KMS-11 (cell line): ENCODE measurements around the gene DXO.
"Not testable (repeated sequence)": the region's sequence is repeated elsewhere in the genome, so short reads cannot be mapped to it uniquely, and the experiment has no call there.

Experiments
- H2AFZ ChIP-seq: fragments of 200-600 bp; sonication (generic); 2 replicates; pipeline ENCODE4 v1.6.1; 2016; ENCODE audit warnings: antibody characterized with exemption, mixed run types, low read depth
- H3K27ac ChIP-seq: fragments of 200-600 bp; sonication (generic); 2 replicates; pipeline ENCODE4 v1.6.1; 2016; ENCODE audit warnings: mild to moderate bottlenecking, mixed run types
- H3K27me3 ChIP-seq: fragments of 200-600 bp; sonication (generic); 2 replicates; pipeline ENCODE4 v1.6.1; 2017; ENCODE audit warnings: mild to moderate bottlenecking, low read depth, mixed run types, moderate library complexity; ENCODE audit not compliant: insufficient read depth
- H3K36me3 ChIP-seq: fragments of 200-600 bp; sonication (generic); 2 replicates; pipeline ENCODE4 v1.6.1; 2017; ENCODE audit warnings: mild to moderate bottlenecking, mixed run types; ENCODE audit not compliant: insufficient read depth
- H3K4me1 ChIP-seq: fragments of 200-600 bp; sonication (generic); 2 replicates; pipeline ENCODE4 v1.6.1; 2016; ENCODE audit warnings: mild to moderate bottlenecking, low read depth, mixed run types; ENCODE audit not compliant: poor library complexity, severe bottlenecking
- H3K4me2 ChIP-seq: fragments of 200-600 bp; sonication (generic); 2 replicates; pipeline ENCODE4 v1.7.0; 2016; ENCODE audit warnings: mild to moderate bottlenecking, mixed run types
- H3K4me3 ChIP-seq: fragments of 200-600 bp; sonication (generic); IDR thresholded peaks from 2 replicates; pipeline ENCODE4 v1.6.1; 2017; ENCODE audit warnings: low read depth, low read length, mixed read lengths; ENCODE audit not compliant: insufficient read depth
- H3K79me2 ChIP-seq: fragments of 200-600 bp; sonication (generic); 2 replicates; pipeline ENCODE4 v1.6.1; 2016; ENCODE audit warnings: low read depth, mixed run types; ENCODE audit not compliant: insufficient read depth
- H3K9ac ChIP-seq: fragments of 200-600 bp; sonication (generic); 2 replicates; pipeline ENCODE4 v1.6.1; 2016; ENCODE audit warnings: mild to moderate bottlenecking, mixed run types
- H4K20me1 ChIP-seq: fragments of 200-600 bp; sonication (generic); 2 replicates; pipeline ENCODE4 v1.6.1; 2016; ENCODE audit warnings: mild to moderate bottlenecking, mixed run types; ENCODE audit not compliant: insufficient read depth

DXO gene

GRCh38 chr6:32005991-32006529 is 34.1 kb upstream of the DXO start:
- not testable (repeated sequence) for H3K36me3 ChIP-seq, H3K9ac ChIP-seq, H3K4me1 ChIP-seq, H2AFZ ChIP-seq, H4K20me1 ChIP-seq, H3K4me2 ChIP-seq, H3K27me3 ChIP-seq, H3K27ac ChIP-seq, H3K4me3 ChIP-seq, H3K79me2 ChIP-seq

- H3K27me3 ChIP-seq, H3K9ac ChIP-seq, H3K4me3 ChIP-seq, H3K27ac ChIP-seq, H3K4me1 ChIP-seq, H3K36me3 ChIP-seq, H3K79me2 ChIP-seq, H3K4me2 ChIP-seq, H2AFZ ChIP-seq, H4K20me1 ChIP-seq: not testable (repeated sequence)
Observed at GRCh38 chr6:32005538-32005880, 33.6 kb upstream of the DXO start.

GRCh38 chr6:32004864-32005537 is 33.1 kb upstream of the DXO start:
- H3K4me2 ChIP-seq, H3K27me3 ChIP-seq, H3K4me1 ChIP-seq, H3K27ac ChIP-seq, H3K79me2 ChIP-seq, H3K4me3 ChIP-seq, H4K20me1 ChIP-seq, H3K9ac ChIP-seq, H2AFZ ChIP-seq, H3K36me3 ChIP-seq: not testable (repeated sequence)

GRCh38 chr6:32004393-32004792 is 32.5 kb upstream of the DXO start:
- H2AFZ ChIP-seq, H4K20me1 ChIP-seq, H3K4me3 ChIP-seq, H3K27me3 ChIP-seq, H3K27ac ChIP-seq, H3K79me2 ChIP-seq, H3K4me2 ChIP-seq, H3K9ac ChIP-seq, H3K36me3 ChIP-seq, H3K4me1 ChIP-seq: not testable (repeated sequence)

- not testable (repeated sequence) for H3K4me2 ChIP-seq, H3K36me3 ChIP-seq, H3K27me3 ChIP-seq, H3K27ac ChIP-seq, H4K20me1 ChIP-seq, H2AFZ ChIP-seq, H3K4me1 ChIP-seq, H3K9ac ChIP-seq, H3K4me3 ChIP-seq, H3K79me2 ChIP-seq
Observed at GRCh38 chr6:32003301-32003700, 31.4 kb upstream of the DXO start.

- not testable (repeated sequence) for H3K9ac ChIP-seq, H3K27ac ChIP-seq, H3K4me2 ChIP-seq, H3K79me2 ChIP-seq, H3K4me3 ChIP-seq, H3K27me3 ChIP-seq, H3K4me1 ChIP-seq, H4K20me1 ChIP-seq, H2AFZ ChIP-seq, H3K36me3 ChIP-seq
Observed at GRCh38 chr6:32002546-32003268, 30.8 kb upstream of the DXO start.

GRCh38 chr6:31996385-31996784 is 24.4 kb upstream of the DXO start:
- not testable (repeated sequence) for H3K36me3 ChIP-seq, H4K20me1 ChIP-seq, H3K27me3 ChIP-seq, H3K4me2 ChIP-seq, H3K4me3 ChIP-seq, H3K9ac ChIP-seq, H3K27ac ChIP-seq, H3K4me1 ChIP-seq, H2AFZ ChIP-seq, H3K79me2 ChIP-seq

GRCh38 chr6:31994421-31994820 is 22.5 kb upstream of the DXO start:
- H2AFZ ChIP-seq, H3K36me3 ChIP-seq, H3K27ac ChIP-seq, H3K9ac ChIP-seq, H3K79me2 ChIP-seq, H4K20me1 ChIP-seq, H3K4me1 ChIP-seq, H3K27me3 ChIP-seq, H3K4me2 ChIP-seq, H3K4me3 ChIP-seq: not testable (repeated sequence)

- H3K27ac ChIP-seq, H3K36me3 ChIP-seq, H3K9ac ChIP-seq, H3K79me2 ChIP-seq, H3K27me3 ChIP-seq, H2AFZ ChIP-seq, H4K20me1 ChIP-seq, H3K4me3 ChIP-seq, H3K4me2 ChIP-seq, H3K4me1 ChIP-seq: not testable (repeated sequence)
Observed at GRCh38 chr6:31989363-31989762, 17.4 kb upstream of the DXO start.

GRCh38 chr6:31981744-31982143 is 9.8 kb upstream of the DXO start, which contains the start of gene C4A:
Gene C4A (plus strand): TSS chr6:31982057. CDS start chr6:31982108, 51 bp downstream.
- H3K4me3 ChIP-seq, H3K4me2 ChIP-seq, H2AFZ ChIP-seq, H3K4me1 ChIP-seq, H3K36me3 ChIP-seq, H3K9ac ChIP-seq, H3K27ac ChIP-seq, H4K20me1 ChIP-seq, H3K27me3 ChIP-seq, H3K79me2 ChIP-seq: not testable (repeated sequence)
